ENCODE data around the gene SH3RF1. TPM values are rescaled to one million over a fixed set of nuclear protein-coding genes. Genes with fewer than 3 reads are reported as not detected.

Gene SH3RF1
- total and polyA plus RNA-seq, 2 of the 8 experiments (the other 6 are each of a cell fraction or from before 2014, with no cell fraction given): 6.9 to 15.1 TPM

DNA sequence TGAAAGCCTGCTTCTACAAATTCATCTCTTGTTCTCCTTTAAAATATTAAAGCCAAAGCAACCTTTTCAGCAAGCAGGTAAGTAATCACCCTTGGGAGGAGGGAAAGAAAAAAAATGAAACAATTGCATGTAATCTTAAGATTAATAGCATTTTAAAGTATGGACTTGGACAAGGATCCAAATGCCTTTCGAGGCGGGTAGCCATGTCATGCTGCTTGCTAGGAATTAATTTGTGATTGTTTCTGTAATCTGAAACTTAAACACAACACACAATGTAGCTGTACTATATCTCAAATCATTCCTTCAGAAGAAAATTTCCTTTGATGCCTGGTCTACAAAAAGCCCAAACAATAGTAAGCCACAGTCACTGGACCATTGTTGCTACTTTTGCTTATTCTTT lies 148.3 kb downstream of the SH3RF1 start:
- Histone ChIP-seq H4K8ac (ENCODE audit: extremely low read depth, insufficient read depth, low read length) (no peak overlapping the region), H2AK5ac (ENCODE audit: low read depth, low read length) (no peak overlapping the region), H3K14ac (ENCODE audit: insufficient read length) (no peak overlapping the region), H3K4ac (replicated peaks; ENCODE audit: insufficient read length, low read depth, low read length) (no peak overlapping the region), H2AFZ (ENCODE audit: low read length) (no peak overlapping the region), H2BK15ac (ENCODE audit: low read length) (no peak overlapping the region), H3K9ac (replicated peaks in 1 of 4; ENCODE audit: extremely low read depth in 1 of 4, low read depth in 3 of 4, low read length in 3 of 4) (no peak overlapping the region), H3K36me3 (ENCODE audit: control insufficient read depth in 2 of 4, insufficient read depth in 4 of 4, low read length in 3 of 4) (peaks cover 0 to 15% (median 0%) of the 10 kb centered on the region in 4 experiments; a peak in 3 of 8 replicates), H3K4me2 (ENCODE audit: insufficient read depth in 1 of 2, low read depth in 2 of 2, low read length in 2 of 2) (no peak overlapping the region), H3K27me3 (replicated peaks in 1 of 4; ENCODE audit: control insufficient read depth in 3 of 4, extremely low read depth in 1 of 4, insufficient read depth in 3 of 4, low read length in 3 of 4) (no peaks in the 10 kb centered on the region), H2BK5ac (ENCODE audit: low read depth, low read length) (no peak overlapping the region), H3K4me3 (ENCODE audit: extremely low read depth in 1 of 4, insufficient read depth in 2 of 4, low read depth in 3 of 4, low read length in 4 of 4) (no peak overlapping the region), H3K79me2 (ENCODE audit: control insufficient read depth in 1 of 2, insufficient read depth in 2 of 2, low read length in 2 of 2) (no peaks in the 10 kb centered on the region), H3K18ac (ENCODE audit: extremely low read depth, low read length) (no peak overlapping the region), H4K5ac (ENCODE audit: insufficient read length, low read depth, low read length) (no peak overlapping the region), H3K27ac (ENCODE audit: low read depth, low read length) (no peak overlapping the region), H3K56ac (replicated peaks; ENCODE audit: insufficient read length, low read depth, low read length) (no peak overlapping the region), H2BK12ac (ENCODE audit: low read depth, low read length) (no peak overlapping the region), H3K79me1 (ENCODE audit: low read depth, low read length) (no peaks in the 10 kb centered on the region), H3K9me3 (ENCODE audit: insufficient read depth in 2 of 2, low read depth in 1 of 2, low read length in 1 of 2) (no peaks in the 10 kb centered on the region), H3K23ac (ENCODE audit: insufficient read length) (no peak overlapping the region), H3K4me1 (replicated peaks in 1 of 4; ENCODE audit: control insufficient read depth in 3 of 4, insufficient read depth in 4 of 4, low read length in 3 of 4) (no peaks in the 10 kb centered on the region), H4K20me1 (replicated peaks in 1 of 2; ENCODE audit: control insufficient read depth in 1 of 2, insufficient read depth in 2 of 2, low read length in 2 of 2) (no peaks in the 10 kb centered on the region), H3K23me2 (ENCODE audit: low read depth, low read length) (no peaks in the 10 kb centered on the region), H2BK20ac (ENCODE audit: low read length) (no peak overlapping the region), H2BK120ac (replicated peaks; ENCODE audit: low read depth, low read length) (no peak overlapping the region), H4K91ac (replicated peaks; ENCODE audit: insufficient read length, low read length) (no peak overlapping the region)
- WGBS, 2 experiments (ENCODE audit: extremely low coverage in 1 of 2, insufficient coverage in 1 of 2, insufficient read length in 1 of 2, insufficient replicate concordance in 2 of 2, low coverage in 1 of 2, low lambda C conversion rate in 2 of 2, missing lambda C conversion rate in 1 of 2): 96% methylated on average over 2 of the region's 2 CpGs; no CpG with 5 or more reads in 1 of the 2 experiments
- CTCF ChIA-PET (ENCODE audit: partially characterized antibody): interaction anchor here (1.4 to 1.8 kb wide), 2 partner anchors 30 to 77 kb away, joined by 4 to 5 read pairs; no protein-coding TSS in a partner anchor
- FAIRE-seq (no peak), DNase-seq (ENCODE audit: low read depth in 1 of 2, low spot score in 2 of 2) (no peak)
- POLR2A ChIA-PET (ENCODE audit: partially characterized antibody): no interaction called here
- TF ChIP-seq EGR1 (IDR thresholded peaks at IDR 0.05; ENCODE audit: borderline replicate concordance, low read depth, low read length): no peak
